Naive thymus-derived CD4-positive, alpha-beta T cell (primary cell): Measurements from ENCODE around the gene PSKH1. TPM values are rescaled to one million over a fixed set of nuclear protein-coding genes. Genes with fewer than 3 reads are reported as not detected.
A peak's percentile ranks its signal among the peaks of the same experiment; 100 is the strongest.

Source experiments
- ATAC-seq: fragments of 150-1000 bp; cut with Tn5 transposase; 2 replicates; pipeline ENCODE4 v1.10.0; 2021; ENCODE audit warnings: mild to moderate bottlenecking, moderate library complexity
- CTCF ChIA-PET: fragments of 350-600 bp; sonication (Branson Sonifier 250); formaldehyde crosslinking; loops from one replicate; lab custom pipeline; 2021; ENCODE audit warnings: antibody characterized with exemption; lab: Charles Lee
- POLR2A ChIA-PET: fragments of 350-600 bp; sonication (Branson Sonifier 250); formaldehyde crosslinking; loops from one replicate; lab custom pipeline; 2021; ENCODE audit warnings: antibody characterized with exemption, inconsistent platforms; lab: Charles Lee
- DNase-seq, 9 donors: peaks; one replicate each; pipeline versions ENCODE4 v3.0.0 to v3.0.0-alpha.2; 2020 to 2022; ENCODE audit warnings: mixed read lengths in 1 of 9
- H3K27ac ChIP-seq: one replicate; pipeline ENCODE4 v1.7.0; 2013; ENCODE audit warnings: mild to moderate bottlenecking, low read depth, low read length, moderate library complexity
- H3K27me3 ChIP-seq, 2 donors: one replicate each; pipeline ENCODE4 v1.7.0; 2013; ENCODE audit warnings: low read length in 2 of 2, mild to moderate bottlenecking in 2 of 2, moderate library complexity in 2 of 2; ENCODE audit not compliant: control insufficient read depth in 2 of 2, insufficient read depth in 2 of 2
- H3K36me3 ChIP-seq, 3 experiments: 1 replicate in 2 of 3; 2 replicates in 1 of 3; pipeline ENCODE4 v1.7.0; 2013; ENCODE audit warnings: low read length in 3 of 3, mild to moderate bottlenecking in 3 of 3, moderate library complexity in 1 of 3; ENCODE audit not compliant: insufficient read depth in 3 of 3, control insufficient read depth in 2 of 3
- H3K4me1 ChIP-seq, 2 donors: one replicate each; pipeline ENCODE4 v1.7.0; 2013; ENCODE audit warnings: low read length in 2 of 2, mild to moderate bottlenecking in 2 of 2, moderate library complexity in 1 of 2; ENCODE audit not compliant: control insufficient read depth in 2 of 2, insufficient read depth in 2 of 2
- H3K4me3 ChIP-seq: 2 replicates; pipeline ENCODE4 v1.7.0; 2013; ENCODE audit warnings: mild to moderate bottlenecking, low read length
- H3K9me3 ChIP-seq, 3 experiments: 1 replicate in 2 of 3; 2 replicates in 1 of 3; pipeline ENCODE4 v1.7.0; 2013; ENCODE audit warnings: low read length in 3 of 3; ENCODE audit not compliant: control insufficient read depth in 2 of 3
- H3K27ac Mint-ChIP-seq, 9 donors: one replicate each; pipeline ENCODE4 v1.8.0; 2020 to 2022; ENCODE audit warnings: mixed read lengths in 9 of 9, mild to moderate bottlenecking in 8 of 9, moderate library complexity in 5 of 9, inconsistent platforms in 2 of 9
- H3K27me3 Mint-ChIP-seq, 5 donors: one replicate each; pipeline ENCODE4 v1.8.0; 2021 to 2022; ENCODE audit warnings: mixed read lengths in 5 of 5, mild to moderate bottlenecking in 1 of 5
- H3K36me3 Mint-ChIP-seq, 5 donors: one replicate each; pipeline ENCODE4 v1.8.0; 2020 to 2022; ENCODE audit warnings: mixed read lengths in 5 of 5, mild to moderate bottlenecking in 3 of 5, inconsistent platforms in 1 of 5
- H3K4me1 Mint-ChIP-seq, 7 donors: one replicate each; pipeline ENCODE4 v1.8.0; 2020 to 2022; ENCODE audit warnings: mixed read lengths in 7 of 7, mild to moderate bottlenecking in 3 of 7, inconsistent platforms in 1 of 7
- H3K4me3 Mint-ChIP-seq, 10 donors: one replicate each; pipeline ENCODE4 v1.8.0; 2020 to 2022; ENCODE audit warnings: mild to moderate bottlenecking in 10 of 10, mixed read lengths in 10 of 10, moderate library complexity in 6 of 10, inconsistent platforms in 2 of 10
- H3K9me3 Mint-ChIP-seq, 11 donors: one replicate each; pipeline ENCODE4 v1.8.0; 2020 to 2022; ENCODE audit warnings: mixed read lengths in 11 of 11, mild to moderate bottlenecking in 4 of 11, inconsistent platforms in 1 of 11, moderate library complexity in 1 of 11
- intact Hi-C, 2 donors: fragments of 100-400 bp; cut with micrococcal nuclease; formaldehyde crosslinking; loops; one replicate each; pipeline ENCODE4 v1.15.1; 2023
- polyA plus RNA-seq, 2 donors: library from polyadenylated mRNA; unstranded; fragments of 300-500 nt; fragmentation: Illumina TruSeq; gene quantifications; one replicate each; pipeline ENCODE4 v1.2.3, GENCODE V29; 2021
- total RNA-seq, 6 experiments: library from RNA in 5 of 6; stranded (reverse) in 5 of 6; gene quantifications; 1 replicate in 5 of 6; 2 replicates in 1 of 6; pipeline ENCODE4 v1.2.3 and lab custom pipeline; 2021 to 2026

PSKH1 gene
- total and polyA plus RNA-seq, 7 experiments from 2014 or later: 18.0 to 34.0 (median 23.3) TPM

DNA sequence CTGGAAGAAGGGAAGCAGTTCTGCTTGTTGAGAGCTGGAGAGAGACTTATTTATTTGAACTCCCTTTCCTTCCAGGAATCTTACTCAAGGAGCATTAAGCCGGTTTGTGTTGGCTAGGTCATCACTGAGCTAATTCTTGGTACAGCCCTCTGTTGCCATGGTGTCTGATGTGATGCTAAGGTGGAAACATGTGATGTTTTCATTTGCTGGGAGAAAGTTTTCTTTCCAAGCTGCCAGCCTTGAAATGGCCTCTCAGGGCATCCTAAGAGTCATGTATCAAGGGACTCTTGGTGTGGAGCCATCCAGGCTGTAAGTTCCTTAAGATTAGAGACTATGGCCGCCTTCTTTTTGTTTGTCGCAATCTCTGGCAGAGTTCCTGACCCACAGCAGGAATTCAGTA lies 4.2 kb downstream of the PSKH1 start:
- H3K4me3 Mint-ChIP-seq: peak overlapping the region in 1 of 10 donors; percentile 15
- peaks cover 27 to 71% (median 51%) of the 10 kb centered on the region in 7 donors for H3K4me1 Mint-ChIP-seq

DNA sequence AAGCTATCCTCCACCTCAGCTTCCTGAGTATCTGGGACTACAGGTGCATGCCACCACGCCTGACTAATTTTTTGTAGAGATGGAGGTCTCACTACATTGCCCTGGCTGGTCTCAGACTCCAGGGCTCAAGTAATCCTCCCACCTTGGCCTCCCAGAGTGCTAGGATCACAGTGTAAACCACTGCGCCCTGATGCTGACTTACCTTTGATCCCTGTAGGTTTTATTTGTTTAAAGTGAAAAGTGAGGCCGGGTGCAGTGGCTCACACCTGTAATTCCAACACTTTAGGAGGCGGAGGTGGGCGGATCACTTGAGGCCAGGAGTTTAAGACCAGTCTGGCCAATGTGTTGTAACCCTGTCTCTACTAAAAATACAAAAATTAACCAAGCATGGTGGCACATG lies 8.7 kb downstream of the PSKH1 start:
- ChIA-PET POLR2A (no interaction called here), CTCF (interaction anchor here (0.7 kb wide), 1 partner anchor 16 kb away, joined by 3 read pairs; no protein-coding TSS in a partner anchor)
- H3K4me3 ChIP-seq: no peak overlapping the region
- intact Hi-C loops: no loop called here
- H3K27me3 Mint-ChIP-seq: no peaks in the 10 kb centered on the region
- no peak for ATAC-seq
- no peaks in the 10 kb centered on the region for H3K9me3 ChIP-seq
- no peak overlapping the region for H3K4me3 Mint-ChIP-seq
- no peak overlapping the region for H3K27ac ChIP-seq
- no peak for DNase-seq
- no peaks in the 10 kb centered on the region for H3K9me3 Mint-ChIP-seq
- peaks cover 0 to 3% (median 2%) of the 10 kb centered on the region in 3 experiments for H3K36me3 ChIP-seq
- H3K4me1 Mint-ChIP-seq: peaks cover 5 to 33% (median 26%) of the 10 kb centered on the region in 7 donors
- H3K36me3 Mint-ChIP-seq: peaks cover 0 to 14% (median 4%) of the 10 kb centered on the region in 5 donors
- H3K27me3 ChIP-seq: no peaks in the 10 kb centered on the region
- H3K4me1 ChIP-seq: no peaks in the 10 kb centered on the region
- H3K27ac Mint-ChIP-seq: no peak overlapping the region

More for the DNA sequence above, 4.2 kb downstream of the PSKH1 start:
- no peak overlapping the region for H3K4me3 ChIP-seq
- H3K27ac ChIP-seq: no peak overlapping the region
- no peak for ATAC-seq
- H3K36me3 Mint-ChIP-seq: peaks cover 0 to 4% (median 0%) of the 10 kb centered on the region in 5 donors
- no peaks in the 10 kb centered on the region for H3K9me3 Mint-ChIP-seq
- peaks cover 12 to 15% of the 10 kb centered on the region in 2 donors for H3K4me1 ChIP-seq
- ChIA-PET CTCF (interaction anchor here (0.6 to 2.5 kb wide), 7 partner anchors 9 to 376 kb away, joined by 3 to 11 read pairs (median 4); partner anchors contain the start of gene NRN1L), POLR2A (interaction anchor here (0.8 to 3.3 kb wide), 3 partner anchors 13 to 51 kb away, joined by 3 to 12 read pairs (median 3); partner anchors contain the start of gene NUTF2)
- H3K27me3 ChIP-seq: no peaks in the 10 kb centered on the region
- H3K36me3 ChIP-seq: peaks cover 0 to 7% (median 0%) of the 10 kb centered on the region in 3 experiments
- intact Hi-C loops: loop anchor here in 1 of 2 donors (10.0 kb wide), 1 partner anchor 232 kb away; the partner anchor contains the start of genes ACD, C16orf86, ENKD1 and PARD6A
- peak overlapping the region in 1 of 9 donors; percentile 38 for H3K27ac Mint-ChIP-seq
- DNase-seq: no peak
- no peaks in the 10 kb centered on the region for H3K9me3 ChIP-seq
- no peaks in the 10 kb centered on the region for H3K27me3 Mint-ChIP-seq

DNA sequence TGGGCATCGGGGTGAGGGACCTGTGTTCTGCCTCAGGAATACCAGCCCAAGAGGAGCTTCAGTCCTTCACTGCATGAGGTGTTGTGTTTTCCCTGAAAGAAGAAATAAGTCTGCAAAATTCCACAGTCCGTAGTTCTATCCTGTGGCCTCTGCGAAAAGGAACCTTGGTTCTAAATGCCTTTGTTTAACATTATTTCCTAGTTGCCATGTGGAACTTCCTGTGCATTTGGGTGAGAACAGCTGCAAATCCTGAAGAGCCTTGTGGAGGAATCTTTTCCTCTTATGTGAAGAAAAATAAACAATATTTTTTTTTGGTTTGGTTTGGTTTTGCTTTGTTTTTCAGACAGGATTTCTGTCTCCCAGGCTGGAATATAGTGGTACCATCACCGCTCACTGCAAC lies 9.8 kb downstream of the PSKH1 start:
- Mint-ChIP-seq H3K27me3 (no peaks in the 10 kb centered on the region), H3K9me3 (no peaks in the 10 kb centered on the region), H3K4me1 (peaks cover 6 to 26% (median 18%) of the 10 kb centered on the region in 7 donors), H3K36me3 (peaks cover 0 to 17% (median 4%) of the 10 kb centered on the region in 5 donors), H3K4me3 (no peak overlapping the region), H3K27ac (peak overlapping the region in 5 of 9 donors; percentile 23 to 72 (median 42))
- Histone ChIP-seq H3K27ac (no peak overlapping the region), H3K27me3 (no peaks in the 10 kb centered on the region), H3K36me3 (peaks cover 0 to 3% (median 2%) of the 10 kb centered on the region in 3 experiments), H3K4me1 (no peaks in the 10 kb centered on the region), H3K4me3 (no peak overlapping the region), H3K9me3 (no peaks in the 10 kb centered on the region)
- ChIA-PET CTCF (no interaction called here), POLR2A (interaction anchor here (0.8 kb wide), 1 partner anchor 19 kb away, joined by 5 read pairs; no protein-coding TSS in a partner anchor)
- ATAC-seq (no peak), DNase-seq (no peak)
- intact Hi-C loops: no loop called here

DNA sequence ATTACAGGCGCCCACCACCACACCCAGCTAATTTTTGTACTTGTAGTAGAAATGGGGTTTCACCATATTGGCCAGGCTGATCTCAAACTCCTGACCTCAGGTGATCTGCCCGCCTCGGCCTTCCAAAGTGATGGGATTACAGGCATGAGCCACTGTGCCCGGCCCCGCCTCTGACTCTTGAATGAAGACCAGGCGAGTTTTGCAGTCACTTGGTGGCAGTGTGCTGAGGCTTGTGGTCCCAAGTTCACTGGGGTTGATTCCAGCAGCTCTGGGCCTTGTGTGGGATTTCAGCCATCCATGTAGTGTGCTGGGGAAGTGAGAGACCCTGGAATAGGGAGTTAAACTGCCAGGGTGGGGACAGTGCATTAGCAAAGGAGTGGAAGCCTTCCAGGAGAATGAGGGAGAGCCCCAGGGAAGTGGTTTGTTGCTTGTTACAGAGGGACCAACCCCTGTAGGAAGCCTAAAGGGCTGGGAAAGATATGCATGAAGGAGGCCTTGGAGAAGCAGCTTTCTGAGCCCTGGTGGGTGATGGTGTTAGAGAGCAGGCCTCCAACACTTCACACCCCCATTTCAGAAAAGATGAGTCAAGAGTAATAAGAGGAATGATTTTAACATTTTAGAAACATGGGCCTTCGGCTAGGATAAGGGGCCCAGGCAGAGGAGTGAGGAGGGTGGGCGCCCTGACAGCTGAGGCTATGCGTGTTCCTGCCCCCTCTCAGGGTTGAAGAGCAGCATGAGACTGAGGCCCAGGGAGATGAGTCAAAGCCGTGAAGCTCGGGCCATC lies 14.5 kb downstream of the PSKH1 start:
- no peaks in the 10 kb centered on the region for H3K27me3 ChIP-seq
- no peaks in the 10 kb centered on the region for H3K9me3 ChIP-seq
- H3K36me3 ChIP-seq: peaks cover 2 to 35% (median 10%) of the 10 kb centered on the region in 3 experiments
- H3K27ac ChIP-seq: no peak overlapping the region
- intact Hi-C loops: no loop called here
- peak overlapping the region in 1 of 10 donors; percentile 37 for H3K4me3 Mint-ChIP-seq
- peak overlapping the region in 4 of 9 donors; percentile 12 to 75 (median 42) for H3K27ac Mint-ChIP-seq
- H3K36me3 Mint-ChIP-seq: peaks cover 0 to 34% (median 8%) of the 10 kb centered on the region in 5 donors
- POLR2A ChIA-PET: interaction anchor here (0.6 to 0.9 kb wide), 3 partner anchors 9 to 111 kb away, joined by 3 read pairs; no protein-coding TSS in a partner anchor
- H3K27me3 Mint-ChIP-seq: no peaks in the 10 kb centered on the region
- no peak for ATAC-seq
- H3K4me3 ChIP-seq: no peak overlapping the region
- H3K9me3 Mint-ChIP-seq: no peaks in the 10 kb centered on the region
- DNase-seq: no peak
- peaks cover 2 to 23% (median 12%) of the 10 kb centered on the region in 7 donors for H3K4me1 Mint-ChIP-seq
- CTCF ChIA-PET: interaction anchor here (0.5 kb wide), 1 partner anchor 160 kb away, joined by 3 read pairs; no protein-coding TSS in a partner anchor
- H3K4me1 ChIP-seq: no peaks in the 10 kb centered on the region

DNA sequence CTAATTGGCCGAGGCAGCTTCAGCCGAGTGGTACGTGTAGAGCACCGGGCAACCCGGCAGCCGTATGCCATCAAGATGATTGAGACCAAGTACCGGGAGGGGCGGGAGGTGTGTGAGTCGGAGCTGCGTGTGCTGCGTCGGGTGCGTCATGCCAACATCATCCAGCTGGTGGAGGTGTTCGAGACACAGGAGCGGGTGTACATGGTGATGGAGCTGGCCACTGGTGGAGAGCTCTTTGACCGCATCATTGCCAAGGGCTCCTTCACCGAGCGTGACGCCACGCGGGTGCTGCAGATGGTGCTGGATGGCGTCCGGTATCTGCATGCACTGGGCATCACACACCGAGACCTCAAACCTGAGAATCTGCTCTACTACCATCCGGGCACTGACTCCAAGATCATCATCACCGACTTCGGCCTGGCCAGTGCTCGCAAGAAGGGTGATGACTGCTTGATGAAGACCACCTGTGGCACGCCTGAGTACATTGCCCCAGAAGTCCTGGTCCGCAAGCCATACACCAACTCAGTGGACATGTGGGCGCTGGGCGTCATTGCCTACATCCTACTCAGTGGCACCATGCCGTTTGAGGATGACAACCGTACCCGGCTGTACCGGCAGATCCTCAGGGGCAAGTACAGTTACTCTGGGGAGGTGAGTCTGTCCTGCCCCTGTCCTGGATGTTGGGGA lies 16.1 kb downstream of the PSKH1 start:
- H3K36me3 ChIP-seq: peaks cover 0 to 39% (median 10%) of the 10 kb centered on the region in 3 experiments
- no peaks in the 10 kb centered on the region for H3K27me3 ChIP-seq
- Mint-ChIP-seq H3K4me3 (peak overlapping the region in 1 of 10 donors; percentile 53), H3K4me1 (peaks cover 4 to 23% (median 15%) of the 10 kb centered on the region in 7 donors), H3K27ac (peak overlapping the region in 1 of 9 donors; percentile 56), H3K36me3 (peaks cover 0 to 32% (median 6%) of the 10 kb centered on the region in 5 donors), H3K9me3 (no peaks in the 10 kb centered on the region), H3K27me3 (no peaks in the 10 kb centered on the region)
- CTCF ChIA-PET: interaction anchor here (0.6 kb wide), 1 partner anchor 418 kb away, joined by 5 read pairs; no protein-coding TSS in a partner anchor
- no peak overlapping the region for H3K27ac ChIP-seq
- no peaks in the 10 kb centered on the region for H3K9me3 ChIP-seq
- no peak for ATAC-seq
- POLR2A ChIA-PET: interaction anchor here (0.8 kb wide), 1 partner anchor 16 kb away, joined by 3 read pairs; the partner anchor contains the start of gene PSKH1
- intact Hi-C loops: no loop called here
- no peak overlapping the region for H3K4me3 ChIP-seq
- no peaks in the 10 kb centered on the region for H3K4me1 ChIP-seq
- no peak for DNase-seq

DNA sequence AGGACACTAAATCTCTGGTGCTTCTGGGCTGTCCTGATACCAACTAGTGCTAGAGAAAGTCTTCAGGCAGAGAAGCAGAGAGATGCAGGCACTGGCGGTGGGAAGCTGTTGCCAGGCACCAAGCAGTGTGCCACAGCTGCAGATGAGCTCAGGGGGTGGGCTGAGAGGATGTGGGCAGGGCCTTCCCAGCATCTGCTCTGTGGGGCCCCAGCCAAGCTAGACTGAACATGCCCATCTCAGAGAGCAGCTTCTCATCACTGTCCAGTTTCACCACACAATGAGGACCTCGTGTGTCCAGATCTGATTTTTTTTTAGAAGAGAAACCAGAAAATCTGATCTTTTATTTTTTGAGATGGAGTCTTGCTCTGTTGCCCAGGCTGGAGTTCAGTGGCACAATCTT lies 17.1 kb downstream of the PSKH1 start:
- POLR2A ChIA-PET: no interaction called here
- peak overlapping the region in 1 of 9 donors; percentile 56 for H3K27ac Mint-ChIP-seq
- intact Hi-C loops: no loop called here

More for the DNA sequence above, 17.1 kb downstream of the PSKH1 start:
- CTCF ChIA-PET: interaction anchor here (0.7 kb wide), 1 partner anchor 898 kb away, joined by 3 read pairs; no protein-coding TSS in a partner anchor
- Mint-ChIP-seq H3K27me3 (no peaks in the 10 kb centered on the region), H3K4me3 (peak overlapping the region in 2 of 10 donors; percentile 21 to 30), H3K9me3 (no peaks in the 10 kb centered on the region), H3K4me1 (peaks cover 6 to 25% (median 20%) of the 10 kb centered on the region in 7 donors), H3K36me3 (peaks cover 0 to 33% (median 5%) of the 10 kb centered on the region in 5 donors)
- Histone ChIP-seq H3K4me1 (no peaks in the 10 kb centered on the region), H3K27me3 (no peaks in the 10 kb centered on the region), H3K4me3 (no peak overlapping the region), H3K36me3 (peaks cover 0 to 42% (median 10%) of the 10 kb centered on the region in 3 experiments), H3K27ac (no peak overlapping the region), H3K9me3 (no peaks in the 10 kb centered on the region)
- ATAC-seq: peak; percentile 52
- no peak for DNase-seq
